Activated naive CD4-positive, alpha-beta T cell treated with anti-CD3 and anti-CD28 coated beads for 36 hours (primary cell): ENCODE data around the gene BROX. TPM values are rescaled to one million over a fixed set of nuclear protein-coding genes. Genes with fewer than 3 reads are reported as not detected.
"Not testable (repeated sequence)": the region's sequence is repeated elsewhere in the genome, so short reads cannot be mapped to it uniquely, and the experiment has no call there.

Experiments
- CTCF ChIA-PET: fragments of 350-600 bp; sonication (Branson Sonifier 250); formaldehyde crosslinking; loops from one replicate; lab custom pipeline; 2021; ENCODE audit warnings: antibody characterized with exemption; lab: Charles Lee
- DNase-seq: peaks from one replicate; pipeline ENCODE4 v3.0.0-alpha.2; 2020
- H3K27ac Mint-ChIP-seq: one replicate; pipeline ENCODE4 v1.8.0; 2021; ENCODE audit warnings: mild to moderate bottlenecking, mixed read lengths
- H3K27me3 Mint-ChIP-seq: one replicate; pipeline ENCODE4 v1.8.0; 2021; ENCODE audit warnings: low read depth, mixed read lengths
- H3K36me3 Mint-ChIP-seq: one replicate; pipeline ENCODE4 v1.8.0; 2021; ENCODE audit warnings: low read depth, mixed read lengths
- H3K4me1 Mint-ChIP-seq: one replicate; pipeline ENCODE4 v1.8.0; 2021; ENCODE audit warnings: low read depth, mixed read lengths
- H3K4me3 Mint-ChIP-seq: one replicate; pipeline ENCODE4 v1.8.0; 2021; ENCODE audit warnings: mild to moderate bottlenecking, moderate library complexity, mixed read lengths
- H3K9me3 Mint-ChIP-seq: one replicate; pipeline ENCODE4 v1.8.0; 2021; ENCODE audit warnings: mixed read lengths
- intact Hi-C: fragments of 100-400 bp; cut with micrococcal nuclease; formaldehyde crosslinking; loops from one replicate; pipeline ENCODE4 v1.15.1; 2023
- total RNA-seq, 2 experiments: library from RNA; stranded (reverse); gene quantifications; one replicate each; pipeline ENCODE4 v1.2.3, GENCODE V29; 2021

Gene BROX
- total RNA-seq, 2 experiments from 2014 or later: 35.7 to 37.2 TPM

- H3K4me3 Mint-ChIP-seq: no peak overlapping the region
- CTCF ChIA-PET: no interaction called here
- intact Hi-C loops: no loop called here
- H3K36me3 Mint-ChIP-seq: no peaks in the 10 kb centered on the region
- H3K4me1 Mint-ChIP-seq: no peaks in the 10 kb centered on the region
- H3K27me3 Mint-ChIP-seq: peaks cover 2% of the 10 kb centered on the region
- H3K27ac Mint-ChIP-seq: no peak overlapping the region
- H3K9me3 Mint-ChIP-seq: peaks cover 2% of the 10 kb centered on the region
- DNase-seq: no peak
Observed at GRCh38 chr1:222761083-222761482, 48.7 kb downstream of the BROX start.

- H3K4me1 Mint-ChIP-seq, intact Hi-C loops, H3K9me3 Mint-ChIP-seq, H3K4me3 Mint-ChIP-seq, H3K36me3 Mint-ChIP-seq, H3K27ac Mint-ChIP-seq, CTCF ChIA-PET, H3K27me3 Mint-ChIP-seq, DNase-seq: not testable (repeated sequence)
Observed at GRCh38 chr1:222762178-222762577, 49.8 kb downstream of the BROX start.

- CTCF ChIA-PET: no interaction called here
- intact Hi-C loops: no loop called here
- Mint-ChIP-seq H3K36me3 (no peaks in the 10 kb centered on the region), H3K4me3 (no peak overlapping the region), H3K27ac (no peak overlapping the region), H3K27me3 (peaks cover 2% of the 10 kb centered on the region), H3K9me3 (peaks cover 17% of the 10 kb centered on the region), H3K4me1 (peaks cover 3% of the 10 kb centered on the region)
- DNase-seq: no peak
Observed at GRCh38 chr1:222767152-222767571, 54.8 kb downstream of the BROX start.

GRCh38 chr1:222768592-222768991 is 56.2 kb downstream of the BROX start:
- no peak overlapping the region for H3K4me3 Mint-ChIP-seq
- peaks cover 17% of the 10 kb centered on the region for H3K9me3 Mint-ChIP-seq
- CTCF ChIA-PET: no interaction called here
- intact Hi-C loops: no loop called here
- DNase-seq: no peak
- H3K4me1 Mint-ChIP-seq: peaks cover 10% of the 10 kb centered on the region
- H3K27me3 Mint-ChIP-seq: no peaks in the 10 kb centered on the region
- H3K36me3 Mint-ChIP-seq: no peaks in the 10 kb centered on the region
- no peak overlapping the region for H3K27ac Mint-ChIP-seq

- Mint-ChIP-seq H3K27ac (no peak overlapping the region), H3K4me3 (no peak overlapping the region), H3K9me3 (peaks cover 17% of the 10 kb centered on the region), H3K27me3 (no peaks in the 10 kb centered on the region), H3K36me3 (no peaks in the 10 kb centered on the region), H3K4me1 (peaks cover 10% of the 10 kb centered on the region)
- CTCF ChIA-PET: no interaction called here
- no peak for DNase-seq
- intact Hi-C loops: no loop called here
Observed at GRCh38 chr1:222769181-222769580, 56.8 kb downstream of the BROX start.

- H3K9me3 Mint-ChIP-seq: peaks cover 17% of the 10 kb centered on the region
- CTCF ChIA-PET: no interaction called here
- no peak overlapping the region for H3K27ac Mint-ChIP-seq
- H3K27me3 Mint-ChIP-seq: no peaks in the 10 kb centered on the region
- H3K4me1 Mint-ChIP-seq: peaks cover 10% of the 10 kb centered on the region
- H3K4me3 Mint-ChIP-seq: no peak overlapping the region
- intact Hi-C loops: loop anchor here (10.0 kb wide), 1 partner anchor 305 kb away; no protein-coding TSS in a partner anchor
- no peak for DNase-seq
- H3K36me3 Mint-ChIP-seq: no peaks in the 10 kb centered on the region
Observed at GRCh38 chr1:222769971-222770620, 57.7 kb downstream of the BROX start.

GRCh38 chr1:222772996-222773379 is 60.6 kb downstream of the BROX start:
- H3K27ac Mint-ChIP-seq: no peak overlapping the region
- CTCF ChIA-PET: interaction anchor here (1.4 kb wide), 1 partner anchor 316 kb away, joined by 4 read pairs; no protein-coding TSS in a partner anchor
- peak; percentile 25 for DNase-seq

GRCh38 chr1:222777463-222777862 is 65.1 kb downstream of the BROX start:
- H3K36me3 Mint-ChIP-seq: no peaks in the 10 kb centered on the region
- H3K9me3 Mint-ChIP-seq: no peaks in the 10 kb centered on the region
- H3K27ac Mint-ChIP-seq: no peak overlapping the region
- peaks cover 5% of the 10 kb centered on the region for H3K4me1 Mint-ChIP-seq
- H3K4me3 Mint-ChIP-seq: no peak overlapping the region
- CTCF ChIA-PET: interaction anchor here (0.7 to 1.6 kb wide), 3 partner anchors 325 to 471 kb away, joined by 3 to 8 read pairs (median 3); no protein-coding TSS in a partner anchor
- H3K27me3 Mint-ChIP-seq: peaks cover 5% of the 10 kb centered on the region
- DNase-seq: no peak
- intact Hi-C loops: loop anchor here (10.0 kb wide), 1 partner anchor 313 kb away; no protein-coding TSS in a partner anchor

More at GRCh38 chr1:222772996-222773379, 60.6 kb downstream of the BROX start:
- Mint-ChIP-seq H3K4me1 (peaks cover 10% of the 10 kb centered on the region), H3K9me3 (peaks cover 15% of the 10 kb centered on the region), H3K36me3 (no peaks in the 10 kb centered on the region), H3K27me3 (no peaks in the 10 kb centered on the region), H3K4me3 (no peak overlapping the region)
- intact Hi-C loops: loop anchor here (10.0 kb wide), 1 partner anchor 308 kb away; no protein-coding TSS in a partner anchor

GRCh38 chr1:222777977-222778376 is 65.6 kb downstream of the BROX start:
- Mint-ChIP-seq H3K4me3 (no peak overlapping the region), H3K36me3 (no peaks in the 10 kb centered on the region), H3K27me3 (peaks cover 5% of the 10 kb centered on the region), H3K27ac (no peak overlapping the region), H3K4me1 (no peaks in the 10 kb centered on the region), H3K9me3 (no peaks in the 10 kb centered on the region)
- CTCF ChIA-PET: no interaction called here
- no peak for DNase-seq
- intact Hi-C loops: loop anchor here (10.0 kb wide), 1 partner anchor 313 kb away; no protein-coding TSS in a partner anchor

- DNase-seq: no peak
- CTCF ChIA-PET: no interaction called here
- intact Hi-C loops: no loop called here
- Mint-ChIP-seq H3K27ac (no peak overlapping the region), H3K9me3 (no peaks in the 10 kb centered on the region), H3K4me1 (no peaks in the 10 kb centered on the region), H3K4me3 (no peak overlapping the region), H3K27me3 (peaks cover 10% of the 10 kb centered on the region), H3K36me3 (no peaks in the 10 kb centered on the region)
Observed at GRCh38 chr1:222781251-222781650, 68.9 kb downstream of the BROX start.

GRCh38 chr1:222783051-222783450 is 70.7 kb downstream of the BROX start:
- intact Hi-C loops: no loop called here
- no peak for DNase-seq
- CTCF ChIA-PET: interaction anchor here (0.7 kb wide), 1 partner anchor 336 kb away, joined by 3 read pairs; no protein-coding TSS in a partner anchor

GRCh38 chr1:222784371-222784770 is 72.0 kb downstream of the BROX start:
- Mint-ChIP-seq H3K9me3 (no peaks in the 10 kb centered on the region), H3K36me3 (no peaks in the 10 kb centered on the region), H3K27me3 (peaks cover 10% of the 10 kb centered on the region), H3K4me1 (no peaks in the 10 kb centered on the region), H3K4me3 (no peak overlapping the region), H3K27ac (no peak overlapping the region)
- DNase-seq: no peak
- intact Hi-C loops: no loop called here
- CTCF ChIA-PET: no interaction called here

More at GRCh38 chr1:222783051-222783450, 70.7 kb downstream of the BROX start:
- Mint-ChIP-seq H3K9me3 (no peaks in the 10 kb centered on the region), H3K4me3 (no peak overlapping the region), H3K27ac (no peak overlapping the region), H3K4me1 (no peaks in the 10 kb centered on the region), H3K36me3 (no peaks in the 10 kb centered on the region), H3K27me3 (peaks cover 10% of the 10 kb centered on the region)
